HG02678 (cell line): Measurements from ENCODE around the gene MUC6.
"Not testable (repeated sequence)": the region's sequence is repeated elsewhere in the genome, so short reads cannot be mapped to it uniquely, and the experiment has no call there.

Experiments used
- ATAC-seq: cut with Tn5 transposase; IDR thresholded peaks from one replicate; pipeline ENCODE4 v1.9.1; 2021; ENCODE audit warnings: mild to moderate bottlenecking, moderate library complexity; ENCODE audit not compliant: unreplicated experiment

Gene MUC6

DNA sequence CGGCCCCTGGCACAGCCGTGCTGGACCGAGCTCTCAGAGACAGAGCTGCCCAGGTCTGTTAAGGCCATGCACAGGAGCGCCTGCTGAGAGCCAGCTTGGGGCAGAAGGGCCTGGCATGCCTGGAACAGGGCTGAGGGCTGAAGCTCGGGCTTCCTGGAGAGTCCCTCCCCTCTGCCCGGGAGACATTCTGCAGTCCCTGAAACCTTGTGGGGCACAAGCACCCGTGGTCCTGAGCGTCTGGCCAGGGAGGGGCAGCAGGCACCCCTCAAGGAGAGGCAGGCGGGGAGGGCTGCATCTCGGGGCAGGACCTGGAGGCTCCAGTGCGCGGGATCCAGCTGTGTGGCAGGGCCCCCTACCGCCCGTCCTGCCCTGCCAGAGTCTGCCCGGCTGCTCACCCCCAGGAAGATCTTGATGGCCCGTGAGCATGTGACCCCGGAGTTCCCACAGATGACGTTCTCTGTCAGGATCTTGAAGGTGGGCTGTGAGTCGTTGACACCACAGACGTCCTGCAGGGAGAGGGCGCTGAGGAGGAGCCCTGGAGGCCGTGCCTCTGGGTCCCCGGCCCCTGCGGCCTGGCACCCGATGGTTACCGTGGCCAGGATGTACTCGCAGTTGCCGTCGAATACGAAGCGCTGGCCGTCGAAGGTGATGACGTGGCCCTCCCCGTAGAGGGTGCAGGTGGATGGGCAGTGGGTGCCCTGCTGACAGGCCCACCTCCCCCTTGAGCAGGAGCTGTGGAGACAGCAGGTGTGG is 10.9 kb downstream of the MUC6 start:
- ATAC-seq, result no peak

DNA sequence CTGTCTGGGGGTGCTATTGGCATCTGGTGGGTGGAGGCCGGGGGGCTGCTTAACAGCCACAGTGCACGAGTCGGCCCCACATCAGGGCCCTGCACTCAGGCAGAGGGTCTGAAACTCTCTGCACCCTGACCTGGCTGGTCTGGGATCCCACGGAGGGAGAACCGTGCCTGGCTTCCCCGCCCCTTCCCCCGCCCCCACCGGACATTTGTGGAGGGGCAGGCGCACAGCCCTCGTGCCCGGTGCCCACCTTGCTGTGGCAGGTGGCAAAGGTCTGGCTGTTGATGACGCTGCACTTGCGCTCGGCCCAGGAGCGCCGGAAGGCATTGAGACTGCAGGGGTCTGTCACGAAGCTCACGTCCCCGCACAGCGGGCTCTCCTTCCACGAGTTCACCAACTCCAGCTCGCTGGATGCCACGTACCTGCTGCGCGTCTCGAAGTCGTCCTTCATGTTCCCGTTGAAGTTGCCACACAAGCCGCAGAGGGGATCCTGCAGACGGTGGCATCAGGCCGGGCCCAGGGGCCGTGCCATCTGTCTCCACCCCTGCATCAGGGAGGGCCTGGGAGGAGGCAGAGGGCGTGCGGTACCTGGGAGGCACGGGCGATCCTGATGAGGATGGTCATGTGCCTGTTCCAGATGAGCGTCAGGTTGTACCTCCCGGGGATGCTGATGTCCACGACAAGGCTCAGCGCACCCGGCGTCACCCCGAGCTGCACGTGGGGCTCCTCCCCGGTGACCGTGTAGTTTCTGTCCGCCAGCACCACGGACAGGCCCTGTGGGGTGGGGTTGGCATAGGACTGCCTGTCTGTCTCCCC is 11.7 kb downstream of the MUC6 start:
- ATAC-seq, result no peak

DNA sequence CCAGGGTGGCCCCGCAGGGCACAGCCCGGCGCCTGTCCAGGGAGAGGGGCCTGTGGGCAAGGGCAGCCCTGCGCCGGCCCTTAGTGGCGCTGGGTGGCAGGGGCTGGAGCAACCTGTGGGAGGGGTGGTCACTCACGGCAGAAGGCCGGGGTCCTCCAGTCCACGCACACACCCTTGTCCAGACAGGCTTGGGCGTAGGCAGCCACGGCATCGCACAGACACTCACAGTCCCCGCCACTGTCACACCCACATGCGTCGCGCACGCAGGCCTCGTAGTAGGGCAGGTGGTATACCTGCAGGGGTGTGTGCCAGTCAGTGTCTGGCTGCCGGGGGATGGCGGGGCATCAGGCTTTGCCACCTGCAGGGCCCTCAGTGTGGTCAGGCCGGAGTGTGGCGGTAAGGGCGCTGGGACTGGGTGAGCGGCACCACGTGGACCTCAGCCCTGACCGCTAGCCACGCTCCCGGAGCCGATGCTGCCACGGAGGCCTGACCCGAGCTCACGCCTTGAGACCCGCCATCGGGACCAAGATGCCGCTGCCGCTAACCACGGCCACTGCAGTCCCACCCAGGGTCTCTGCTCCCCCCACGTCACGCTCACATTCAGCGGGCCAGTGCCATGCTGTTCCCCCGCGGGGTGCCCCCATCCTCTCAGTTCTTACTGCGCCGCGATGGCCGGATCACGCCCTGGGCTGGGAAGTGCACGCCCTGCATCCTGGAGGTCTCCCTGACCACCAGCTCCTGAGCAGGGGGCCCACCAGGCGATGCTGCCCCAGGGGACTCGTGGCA is 12.5 kb downstream of the MUC6 start:
- no peak for ATAC-seq

DNA sequence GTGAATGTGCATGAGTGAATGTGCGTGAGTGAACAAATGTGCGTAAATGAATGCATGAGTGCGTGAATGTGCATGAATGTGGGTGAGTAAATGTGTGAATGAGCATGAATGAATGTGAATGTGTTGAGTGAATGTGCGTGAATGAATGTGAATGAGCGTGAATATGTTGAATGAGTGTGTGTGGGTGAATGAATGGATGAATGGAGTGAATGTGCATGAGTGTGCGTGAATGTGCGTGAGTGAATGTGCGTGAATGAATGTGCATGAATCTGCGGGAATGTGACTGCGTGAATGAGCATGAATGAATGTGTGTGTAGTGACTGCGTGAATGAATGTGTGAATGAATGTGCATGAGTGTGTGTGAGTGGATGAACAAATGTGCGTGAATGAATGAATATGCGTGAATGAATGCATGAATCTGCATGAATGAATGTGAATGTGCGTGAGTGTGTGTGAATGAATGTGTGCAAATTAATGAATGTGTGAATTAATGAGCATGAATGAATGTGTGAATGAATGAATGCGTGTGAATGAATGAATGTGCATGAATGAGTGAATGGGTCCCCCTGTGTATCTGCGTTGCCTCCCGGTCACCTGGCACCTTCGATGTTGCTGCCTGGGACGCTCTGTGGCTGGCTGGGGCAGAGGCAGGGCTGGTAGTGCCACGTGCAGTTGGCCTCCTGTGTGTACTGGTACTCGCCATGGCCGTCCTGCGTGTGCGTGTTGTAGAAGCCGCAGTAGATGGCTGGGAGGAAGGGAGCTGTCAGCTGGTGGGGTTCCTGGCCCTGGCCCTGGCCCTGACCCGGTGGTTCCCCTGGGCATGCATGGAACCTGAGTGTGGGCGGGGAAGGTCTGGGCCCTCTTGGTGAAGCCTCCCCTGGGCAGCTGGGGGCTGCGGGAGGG is 13.4 kb downstream of the MUC6 start:
- ATAC-seq, result no peak

DNA sequence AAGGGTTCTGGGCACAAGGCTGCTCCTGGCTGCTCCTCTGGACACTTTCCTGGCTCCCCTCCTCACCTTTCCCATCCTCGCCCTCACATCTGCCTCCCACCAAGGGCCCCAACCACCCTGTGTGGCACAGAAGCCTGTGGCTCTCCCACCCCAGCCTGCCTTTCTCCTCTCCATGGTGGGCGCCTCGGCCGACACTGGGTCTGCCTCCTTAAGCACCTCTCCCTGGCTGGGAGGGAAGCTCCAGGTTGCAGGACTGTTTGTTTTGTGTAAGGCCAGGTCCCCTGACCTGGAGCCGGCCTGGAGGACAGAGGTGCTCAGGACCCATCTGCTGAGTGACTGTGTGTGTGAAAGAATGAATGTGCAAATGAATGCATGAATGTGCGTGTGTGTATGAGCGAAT is 14.1 kb downstream of the MUC6 start:
- ATAC-seq, result no peak

DNA sequence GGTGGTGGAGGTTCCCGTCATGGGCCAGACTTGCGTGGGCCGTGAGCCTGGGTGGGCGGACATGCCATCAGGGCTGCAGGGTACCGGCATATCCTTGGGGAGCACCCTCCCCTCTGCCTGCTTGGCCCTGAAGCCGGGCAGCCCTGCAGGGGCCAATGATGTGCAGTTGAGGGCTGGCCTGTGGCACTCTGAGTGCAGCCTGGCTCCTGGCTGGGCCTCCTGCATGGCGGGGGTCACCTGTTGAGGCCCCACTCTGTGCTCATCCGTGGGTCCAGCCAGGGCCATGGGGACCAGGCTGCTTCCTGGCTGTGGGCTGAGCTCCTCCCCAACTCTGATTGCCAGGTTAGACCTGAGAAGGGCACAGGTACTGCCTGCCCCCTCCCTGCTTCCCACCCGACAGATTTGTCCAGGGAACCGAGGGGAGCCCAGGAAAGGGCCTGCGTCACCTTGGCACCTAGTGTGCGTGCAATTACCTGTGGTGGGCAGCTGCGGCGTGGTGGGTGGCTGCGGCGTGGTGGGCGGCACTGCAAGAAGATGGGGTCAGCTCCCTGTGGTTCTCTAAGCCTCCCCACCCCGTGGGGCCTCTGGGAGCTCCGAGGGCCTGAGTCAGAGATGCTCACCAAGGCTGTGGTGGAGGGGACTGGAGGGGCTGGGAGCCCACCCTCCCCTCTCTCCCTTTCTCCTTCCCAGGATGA is 16.2 kb downstream of the MUC6 start:
- no peak for ATAC-seq

DNA sequence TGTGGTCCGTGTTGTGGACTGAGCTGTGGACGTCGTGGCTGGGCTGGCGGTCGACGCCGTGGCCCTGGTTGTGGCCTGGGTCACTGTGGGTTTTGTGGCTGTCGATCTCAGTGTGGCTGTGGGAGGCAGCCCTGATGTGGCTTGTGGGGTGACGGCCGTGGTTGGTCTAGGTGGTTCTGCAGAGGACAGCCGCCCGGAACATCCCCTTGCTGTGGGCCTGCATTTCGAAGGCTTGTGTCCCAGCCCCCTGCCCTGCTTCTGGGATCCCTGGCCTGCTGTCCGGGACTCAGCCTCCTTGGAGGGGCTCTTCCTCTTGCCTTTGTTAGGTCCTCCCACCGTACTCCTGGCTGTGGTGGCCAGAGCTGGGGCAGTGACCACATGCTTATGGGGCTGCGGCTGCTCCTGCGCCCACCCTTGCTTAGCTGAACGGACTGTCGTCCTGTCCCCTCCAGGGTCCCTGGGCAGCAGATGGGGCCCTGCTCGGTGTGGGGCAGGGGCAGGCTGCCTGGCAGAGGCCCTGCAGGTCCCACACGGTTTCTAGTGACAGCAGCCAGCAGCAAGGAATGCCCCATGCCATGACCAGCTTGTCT is 17.1 kb downstream of the MUC6 start:
- no peak for ATAC-seq

DNA sequence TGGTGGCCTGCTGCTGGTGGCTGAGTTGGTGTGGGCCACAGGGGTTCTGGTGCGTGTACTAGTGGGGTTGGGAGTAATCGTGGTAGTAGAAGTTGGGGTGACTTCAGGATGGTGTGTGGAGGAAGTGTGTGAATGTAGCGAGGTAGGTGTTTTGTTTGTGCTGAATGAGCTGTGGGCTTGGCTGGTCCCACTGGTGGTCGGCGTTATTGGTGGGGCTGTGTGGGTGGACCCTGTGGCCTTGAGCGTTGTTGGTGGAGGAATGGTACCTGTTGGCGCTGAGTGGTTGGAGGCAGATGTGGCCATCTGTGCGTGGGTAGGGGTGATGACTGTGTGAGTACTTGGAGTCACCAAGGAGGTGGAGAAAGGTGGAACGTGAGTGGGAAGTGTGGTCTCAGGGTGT is 18.4 kb downstream of the MUC6 start:
- no peak for ATAC-seq

DNA sequence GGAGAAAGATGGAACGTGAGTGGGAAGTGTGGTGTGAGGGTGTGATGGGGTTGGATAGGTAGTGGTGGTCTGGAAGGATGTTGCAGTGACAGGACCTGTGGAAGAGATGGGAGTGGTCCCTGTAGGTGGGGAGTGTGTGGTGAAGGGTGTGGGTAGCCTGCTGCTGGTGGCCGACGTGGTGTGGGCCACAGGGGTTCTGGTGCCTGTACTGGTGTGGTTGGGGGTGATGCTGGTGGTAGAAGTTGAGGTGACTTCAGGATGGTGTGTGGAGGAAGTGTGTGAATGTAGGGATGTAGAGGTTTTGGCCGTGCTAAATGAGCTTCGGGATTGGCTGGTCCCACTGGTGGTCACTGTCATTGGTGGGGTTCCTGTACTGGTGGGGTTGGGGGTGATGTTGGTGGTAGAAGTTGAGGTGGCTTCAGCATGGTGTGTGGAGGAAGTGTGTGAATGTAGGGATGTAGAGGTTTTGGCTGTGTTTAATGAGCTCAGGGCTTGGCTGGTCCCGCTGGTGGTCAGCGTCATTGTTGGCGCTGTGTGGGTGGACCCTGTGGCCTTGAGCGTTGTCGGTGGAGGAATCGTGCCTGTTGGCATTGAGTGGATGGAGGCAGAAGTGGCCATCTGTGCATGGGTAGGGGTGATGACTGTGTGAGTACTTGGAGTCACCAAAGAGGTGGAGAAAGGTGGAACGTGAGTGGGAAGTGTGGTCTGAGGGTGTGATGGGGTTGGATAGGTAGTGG is 19.1 kb downstream of the MUC6 start:
- no peak for ATAC-seq

DNA sequence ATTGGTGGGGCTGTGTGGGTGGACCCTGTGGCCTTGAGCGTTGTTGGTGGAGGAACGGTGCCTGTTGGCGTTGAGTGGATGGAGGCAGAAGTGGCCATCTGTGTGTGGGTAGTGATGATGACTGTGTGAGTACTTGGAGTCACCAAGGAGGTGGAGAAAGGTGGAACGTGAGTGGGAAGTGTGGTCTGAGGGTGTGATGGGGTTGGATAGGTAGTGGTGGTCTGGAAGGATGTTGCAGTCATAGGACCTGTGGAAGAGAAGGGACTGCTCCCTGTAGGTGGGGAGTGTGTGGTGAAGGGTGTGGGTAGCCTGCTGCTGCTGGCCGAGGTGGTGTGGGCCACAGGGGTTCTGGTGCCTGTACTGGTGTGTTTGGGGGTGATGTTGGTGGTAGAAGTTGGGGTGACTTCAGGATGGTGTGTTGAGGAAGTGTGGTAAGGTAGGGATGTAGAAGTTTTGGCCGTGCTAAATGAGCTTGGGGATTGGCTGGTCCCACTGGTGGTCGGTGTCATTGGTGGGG is 19.9 kb downstream of the MUC6 start:
- not testable (repeated sequence) for ATAC-seq

DNA sequence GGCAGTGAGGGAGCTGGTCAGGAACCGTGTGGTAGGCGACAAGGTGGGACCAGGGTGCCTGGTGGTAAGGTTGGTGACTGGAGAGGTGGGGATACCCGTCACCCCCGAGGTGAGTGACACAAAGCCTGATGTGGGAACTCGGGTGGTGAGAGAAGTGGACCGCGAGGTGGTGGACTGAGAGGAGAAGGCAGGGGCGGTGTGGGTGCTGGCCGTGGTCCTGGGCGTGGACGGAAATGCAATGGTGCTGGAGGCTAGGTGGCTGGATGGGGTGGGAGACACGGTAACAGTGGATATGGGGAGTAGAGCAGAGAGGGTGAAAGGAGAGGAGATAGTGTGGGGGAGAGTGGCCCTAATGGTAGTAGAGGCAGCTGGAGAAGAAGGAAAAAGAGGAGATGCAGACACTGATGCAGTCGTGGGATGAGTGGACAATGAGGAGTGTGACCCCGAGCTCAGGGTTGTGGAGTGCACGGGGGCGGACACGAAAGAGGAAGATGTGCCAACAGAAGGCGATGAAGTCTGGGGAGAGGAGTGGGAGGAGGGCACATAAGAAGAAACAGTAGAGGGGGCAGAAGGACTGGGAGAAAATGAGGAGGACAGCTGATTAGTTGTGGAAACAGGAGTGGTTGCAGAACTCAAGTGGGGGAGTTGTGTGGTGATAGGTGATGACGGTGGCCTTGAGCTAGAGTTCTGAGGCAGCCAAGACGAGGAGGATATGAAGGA is 20.5 kb downstream of the MUC6 start:
- no peak for ATAC-seq

DNA sequence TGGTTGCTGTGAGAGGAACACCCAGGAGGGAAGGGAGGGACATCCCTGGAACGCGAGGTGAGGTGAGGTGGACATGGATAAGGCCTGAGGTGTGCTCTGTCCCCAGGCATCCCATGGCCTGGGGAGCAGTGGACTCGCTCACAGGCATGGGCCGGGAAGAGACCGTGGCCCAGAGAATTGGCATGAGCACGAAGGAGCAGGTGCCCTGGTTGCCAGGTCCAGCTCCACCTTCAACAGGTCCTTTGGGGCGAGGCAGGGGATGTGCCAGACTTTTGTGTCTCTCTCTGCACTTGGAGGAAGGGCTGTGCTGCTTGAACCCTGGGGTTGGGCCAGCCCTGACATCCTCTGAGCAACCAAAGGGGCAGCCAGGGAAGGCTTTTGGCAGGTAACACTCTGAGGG is 21.5 kb downstream of the MUC6 start:
- no peak for ATAC-seq

DNA sequence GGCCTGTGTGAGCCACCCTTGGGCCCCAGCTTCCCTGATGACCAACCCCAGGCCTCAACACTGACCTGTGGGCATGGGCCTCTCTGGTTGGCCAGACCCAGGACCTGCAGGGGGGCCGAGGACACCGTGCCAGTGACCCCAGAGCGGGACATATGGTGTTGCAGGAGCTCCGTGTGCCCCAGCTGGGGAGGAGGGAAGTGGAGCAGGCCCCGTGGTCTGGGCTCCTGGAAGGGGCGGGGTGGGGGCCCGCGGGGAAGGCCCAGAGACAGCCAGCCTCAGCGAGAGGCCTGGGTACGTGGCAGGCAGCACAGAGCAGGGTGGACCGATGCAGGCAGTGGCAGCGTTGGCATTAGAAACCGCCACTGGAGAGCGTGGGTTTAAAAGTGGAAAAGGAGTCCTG is 22.2 kb downstream of the MUC6 start:
- no peak for ATAC-seq

DNA sequence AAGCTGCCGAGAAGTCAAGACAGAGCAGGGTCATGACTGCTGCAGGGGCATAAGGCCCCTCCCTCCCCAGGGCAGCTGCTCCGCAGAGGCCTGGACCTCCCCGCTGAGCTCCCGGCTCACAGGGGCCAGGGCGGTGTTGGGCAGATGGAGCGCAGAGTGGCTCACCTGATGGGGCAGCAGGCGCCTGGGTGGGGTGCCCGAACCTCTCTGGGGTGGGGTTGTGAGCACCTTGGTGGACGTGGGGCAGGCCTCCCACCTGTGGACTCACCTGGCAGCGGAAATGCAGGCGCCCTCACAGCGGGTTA is 22.9 kb downstream of the MUC6 start:
- no peak for ATAC-seq

DNA sequence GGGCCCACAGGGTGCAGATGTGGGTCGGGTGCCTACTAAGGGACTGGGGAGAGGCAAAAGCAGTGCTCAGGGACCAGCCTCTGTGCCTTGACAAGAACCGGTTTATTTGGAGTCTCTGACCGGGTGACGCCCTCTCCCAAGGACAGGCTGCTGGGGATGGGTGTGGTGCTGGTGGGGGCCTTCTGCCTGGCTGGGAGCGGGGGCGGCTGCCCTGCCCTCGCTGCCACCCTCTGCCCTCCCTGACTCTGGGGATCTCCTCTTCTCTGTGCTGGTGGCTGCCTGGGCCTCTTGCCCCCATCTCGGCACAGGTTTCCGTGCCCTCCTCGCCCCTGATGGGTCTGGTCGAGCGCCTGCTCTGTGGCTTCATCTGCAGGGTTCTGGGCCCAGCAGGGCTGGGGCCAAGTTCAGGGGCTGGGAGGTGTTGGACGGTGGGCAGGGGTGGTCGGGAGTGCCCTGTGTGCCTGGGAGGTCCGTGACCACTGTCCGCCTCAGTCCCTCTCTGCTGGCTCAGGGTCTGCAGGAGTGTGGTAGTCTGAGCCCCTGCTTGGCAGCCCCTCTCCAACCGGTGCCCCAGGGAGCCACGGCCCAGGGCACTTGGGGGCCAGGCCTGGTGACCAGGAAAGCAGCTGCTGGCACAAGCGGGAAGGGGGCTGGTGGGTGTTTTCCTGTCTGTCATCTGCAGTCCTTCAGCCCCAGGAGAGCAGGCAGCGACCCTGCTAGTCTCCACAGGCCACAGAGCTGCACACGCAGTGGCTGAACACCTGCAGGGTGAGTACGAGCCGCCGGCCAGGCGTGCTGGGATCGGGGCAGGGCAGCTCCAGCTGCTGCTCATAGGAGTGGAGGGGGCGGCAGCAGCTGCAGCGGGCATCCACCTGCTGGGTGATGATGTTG is 23.5 kb downstream of the MUC6 start:
- ATAC-seq, result no peak

DNA sequence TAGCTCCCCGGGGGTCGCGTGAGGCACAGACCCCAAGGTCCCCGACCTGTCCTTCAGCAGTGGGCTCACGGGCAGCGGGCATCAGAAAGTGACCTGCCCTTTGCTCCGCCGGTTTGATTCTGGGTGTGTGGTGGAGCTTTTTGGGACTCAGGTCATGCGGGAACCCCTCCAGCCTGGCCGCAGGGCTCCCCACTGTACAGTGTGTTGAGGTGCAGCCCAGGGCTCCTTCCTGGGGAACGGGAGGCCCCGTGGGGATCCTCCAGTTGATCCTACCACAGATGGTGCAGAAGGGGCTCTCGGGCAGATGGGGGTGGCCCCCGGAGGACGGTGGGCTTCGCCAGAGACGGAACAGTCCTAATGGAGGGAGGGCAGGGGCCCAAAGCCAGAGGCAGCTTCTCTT is 24.2 kb downstream of the MUC6 start:
- no peak for ATAC-seq

DNA sequence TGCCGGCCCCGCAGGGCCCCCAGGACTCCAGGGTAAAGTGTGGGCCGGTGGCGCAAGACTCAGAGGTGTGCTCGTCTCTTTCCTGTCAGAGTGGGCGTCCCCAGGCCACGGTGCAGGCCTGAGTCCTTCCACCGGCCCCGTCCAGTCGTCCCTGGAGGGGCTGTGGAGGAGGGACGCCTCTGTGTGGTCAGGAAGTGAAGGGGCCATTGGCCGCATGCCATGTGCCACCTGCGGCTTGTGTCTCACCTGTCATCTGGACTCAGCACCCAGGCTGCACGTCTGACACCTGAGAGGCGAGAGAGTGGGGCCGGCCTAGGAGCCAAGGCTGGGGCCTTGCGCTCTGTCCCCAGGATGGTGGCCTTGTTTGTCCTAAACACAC is 25.2 kb downstream of the MUC6 start:
- ATAC-seq, result no peak
